Measurements from ENCODE around the gene RAPH1. TPM values are rescaled to one million over a fixed set of nuclear protein-coding genes. Genes with fewer than 3 reads are reported as not detected.
"Not testable (repeated sequence)": the region's sequence is repeated elsewhere in the genome, so short reads cannot be mapped to it uniquely, and the experiment has no call there.

Gene RAPH1
- total and polyA plus RNA-seq, 2 donors: 2.4 to 4.4 TPM

DNA sequence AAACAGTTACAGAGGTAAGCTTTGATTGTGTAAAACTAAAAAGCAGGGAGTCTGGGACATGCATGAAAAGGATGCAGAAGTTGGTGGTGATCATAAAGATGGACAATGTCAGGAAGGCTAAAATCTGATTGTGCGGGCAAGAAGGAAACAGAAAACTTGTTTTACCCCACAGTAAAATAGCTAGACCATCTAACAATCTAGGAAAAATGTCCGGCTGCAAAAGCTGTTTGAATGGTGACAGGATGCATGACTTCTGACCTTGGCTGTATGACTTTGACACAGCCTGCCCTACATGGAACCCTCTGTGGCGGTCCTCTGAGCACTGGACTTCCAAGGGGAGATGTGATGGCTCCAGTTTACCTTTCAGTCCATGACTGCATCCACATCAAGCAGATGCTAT, 93.6 kb downstream of the RAPH1 start:
- Histone ChIP-seq H3K27ac (ENCODE audit: low read depth in 1 of 2, low read length in 1 of 2) (no peak overlapping the region), H3K27me3 (ENCODE audit: control insufficient read depth in 2 of 2, insufficient read depth in 1 of 2, low read length in 1 of 2) (no peaks in the 10 kb centered on the region), H3K9me3 (ENCODE audit: control insufficient read depth in 2 of 2, insufficient read depth in 1 of 2, low read length in 1 of 2) (no peaks in the 10 kb centered on the region), H3K4me3 (ENCODE audit: low read length in 2 of 2) (no peak overlapping the region), H3K4me1 (ENCODE audit: control insufficient read depth in 2 of 2, insufficient read depth in 2 of 2, low read length in 2 of 2) (no peaks in the 10 kb centered on the region), H3K36me3 (ENCODE audit: control insufficient read depth in 2 of 2, insufficient read depth in 2 of 2, low read length in 1 of 2) (peaks cover 9 to 11% of the 10 kb centered on the region in 2 donors)
- DNase-seq (ENCODE audit: low read depth in 6 of 9, low spot score in 9 of 9): no peak
- WGBS: 98% methylated on average over 3 of the region's 3 CpGs

DNA sequence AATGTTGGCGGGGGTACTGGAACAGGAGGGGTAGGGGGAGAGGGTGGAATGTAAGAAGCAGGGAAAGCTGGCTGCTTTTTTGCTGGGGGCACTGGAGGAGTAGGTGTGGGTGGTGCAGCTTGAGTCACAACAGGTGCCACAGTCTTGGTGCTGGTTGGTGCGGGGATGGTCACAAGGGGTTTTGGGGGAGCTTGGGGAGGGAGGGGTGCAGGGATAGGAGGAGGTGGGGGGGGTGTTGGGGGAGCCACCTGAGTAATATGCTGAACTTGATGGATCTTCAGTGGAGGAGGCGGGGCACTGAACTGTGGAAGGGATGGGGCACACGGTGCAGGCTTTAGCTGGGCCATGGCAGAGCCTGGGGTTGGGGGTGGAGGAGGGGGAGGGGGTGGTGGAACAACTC, 94.4 kb downstream of the RAPH1 start:
- WGBS: 96% methylated on average over 4 of the region's 4 CpGs
- no peak overlapping the region for H3K27ac ChIP-seq (ENCODE audit: low read depth in 1 of 2, low read length in 1 of 2)
- H3K4me3 ChIP-seq (ENCODE audit: low read length in 2 of 2): no peak overlapping the region
- H3K27me3 ChIP-seq (ENCODE audit: control insufficient read depth in 2 of 2, insufficient read depth in 1 of 2, low read length in 1 of 2): no peaks in the 10 kb centered on the region
- peaks cover 9 to 11% of the 10 kb centered on the region in 2 donors for H3K36me3 ChIP-seq (ENCODE audit: control insufficient read depth in 2 of 2, insufficient read depth in 2 of 2, low read length in 1 of 2)
- no peaks in the 10 kb centered on the region for H3K4me1 ChIP-seq (ENCODE audit: control insufficient read depth in 2 of 2, insufficient read depth in 2 of 2, low read length in 2 of 2)
- DNase-seq (ENCODE audit: low read depth in 6 of 9, low spot score in 9 of 9): no peak
- no peaks in the 10 kb centered on the region for H3K9me3 ChIP-seq (ENCODE audit: control insufficient read depth in 2 of 2, insufficient read depth in 1 of 2, low read length in 1 of 2)

DNA sequence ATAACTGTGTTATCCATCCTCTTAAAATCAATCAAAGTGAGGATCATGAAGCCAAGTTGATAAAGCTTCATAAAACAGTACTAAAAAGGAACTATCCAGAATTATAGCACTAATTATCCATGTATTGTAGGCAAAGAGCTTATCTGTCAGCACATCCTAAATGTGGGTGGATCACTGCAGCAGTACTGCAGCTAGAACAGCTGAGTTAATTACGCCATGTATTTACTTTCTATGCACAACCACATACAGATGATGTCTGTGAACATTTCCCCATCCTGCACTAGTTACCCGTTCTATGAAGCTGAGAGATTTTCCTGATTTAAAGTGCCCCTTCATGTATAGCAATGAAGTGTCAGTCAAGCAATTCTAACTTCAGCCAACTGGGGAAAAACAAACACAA, 96.6 kb downstream of the RAPH1 start:
- no peaks in the 10 kb centered on the region for H3K9me3 ChIP-seq (ENCODE audit: control insufficient read depth in 2 of 2, insufficient read depth in 1 of 2, low read length in 1 of 2)
- peaks cover 9 to 11% of the 10 kb centered on the region in 2 donors for H3K36me3 ChIP-seq (ENCODE audit: control insufficient read depth in 2 of 2, insufficient read depth in 2 of 2, low read length in 1 of 2)
- DNase-seq (ENCODE audit: low read depth in 6 of 9, low spot score in 9 of 9): no peak
- H3K4me1 ChIP-seq (ENCODE audit: control insufficient read depth in 2 of 2, insufficient read depth in 2 of 2, low read length in 2 of 2): peaks cover 0 to 1% of the 10 kb centered on the region in 2 donors
- H3K4me3 ChIP-seq (ENCODE audit: low read length in 2 of 2): no peak overlapping the region
- 96% methylated on average over 2 of the region's 2 CpGs for WGBS
- H3K27ac ChIP-seq (ENCODE audit: low read depth in 1 of 2, low read length in 1 of 2): no peak overlapping the region
- H3K27me3 ChIP-seq (ENCODE audit: control insufficient read depth in 2 of 2, insufficient read depth in 1 of 2, low read length in 1 of 2): no peaks in the 10 kb centered on the region

DNA sequence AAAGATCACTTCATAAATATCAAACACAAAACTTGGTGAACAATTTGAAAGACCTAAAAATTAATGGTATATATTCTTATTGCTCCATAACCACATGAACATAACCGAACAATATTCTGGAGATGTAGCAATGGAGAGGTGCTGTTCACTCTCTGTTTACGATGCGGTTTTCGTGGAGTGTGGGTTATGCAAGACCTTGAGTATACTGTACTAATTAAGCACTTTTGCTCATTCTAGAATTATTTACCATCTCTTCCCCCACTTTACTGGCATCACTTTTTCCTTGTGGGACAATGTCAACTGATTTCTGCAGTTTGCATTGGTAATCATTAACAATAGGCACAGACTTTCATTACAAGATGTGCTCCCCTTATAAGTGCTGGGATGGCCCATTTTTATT, 97.6 kb downstream of the RAPH1 start:
- 99% methylated on average over 4 of the region's 4 CpGs for WGBS
- peaks cover 9 to 11% of the 10 kb centered on the region in 2 donors for H3K36me3 ChIP-seq (ENCODE audit: control insufficient read depth in 2 of 2, insufficient read depth in 2 of 2, low read length in 1 of 2)
- DNase-seq (ENCODE audit: low read depth in 6 of 9, low spot score in 9 of 9): no peak

DNA sequence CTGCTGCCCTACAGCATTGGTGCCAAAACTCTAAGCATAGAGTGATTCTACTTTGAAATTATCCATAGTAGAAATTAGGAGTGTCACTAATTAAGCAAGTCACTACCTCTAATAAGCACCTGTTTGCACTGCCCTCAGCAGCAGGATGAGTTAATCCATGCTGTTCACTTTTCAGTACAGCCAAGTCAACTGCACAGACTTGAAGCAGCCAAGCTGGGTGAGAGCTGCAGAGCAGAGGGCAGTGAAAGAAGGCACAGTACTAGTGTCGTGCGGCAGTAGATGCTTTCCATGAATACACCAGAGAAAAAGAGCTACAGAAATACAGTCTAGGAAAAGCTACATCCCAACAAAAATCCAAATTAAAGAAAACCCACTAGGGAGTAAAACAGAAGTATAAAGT, 98.6 kb downstream of the RAPH1 start:
- Histone ChIP-seq H3K4me1 (ENCODE audit: control insufficient read depth in 2 of 2, insufficient read depth in 2 of 2, low read length in 2 of 2) (peaks cover 4% of the 10 kb centered on the region in 2 donors), H3K27ac (ENCODE audit: low read depth in 1 of 2, low read length in 1 of 2) (no peak overlapping the region), H3K27me3 (ENCODE audit: control insufficient read depth in 2 of 2, insufficient read depth in 1 of 2, low read length in 1 of 2) (no peaks in the 10 kb centered on the region), H3K4me3 (ENCODE audit: low read length in 2 of 2) (no peak overlapping the region), H3K36me3 (ENCODE audit: control insufficient read depth in 2 of 2, insufficient read depth in 2 of 2, low read length in 1 of 2) (peaks cover 5 to 11% of the 10 kb centered on the region in 2 donors), H3K9me3 (ENCODE audit: control insufficient read depth in 2 of 2, insufficient read depth in 1 of 2, low read length in 1 of 2) (no peaks in the 10 kb centered on the region)
- 94% methylated on average over 2 of the region's 2 CpGs for WGBS
- DNase-seq (ENCODE audit: low read depth in 6 of 9, low spot score in 9 of 9): no peak

More for the DNA sequence above, 97.6 kb downstream of the RAPH1 start:
- H3K27me3 ChIP-seq (ENCODE audit: control insufficient read depth in 2 of 2, insufficient read depth in 1 of 2, low read length in 1 of 2): no peaks in the 10 kb centered on the region
- H3K27ac ChIP-seq (ENCODE audit: low read depth in 1 of 2, low read length in 1 of 2): no peak overlapping the region
- H3K9me3 ChIP-seq (ENCODE audit: control insufficient read depth in 2 of 2, insufficient read depth in 1 of 2, low read length in 1 of 2): no peaks in the 10 kb centered on the region
- H3K4me1 ChIP-seq (ENCODE audit: control insufficient read depth in 2 of 2, insufficient read depth in 2 of 2, low read length in 2 of 2): peaks cover 4% of the 10 kb centered on the region in 2 donors
- no peak overlapping the region for H3K4me3 ChIP-seq (ENCODE audit: low read length in 2 of 2)

DNA sequence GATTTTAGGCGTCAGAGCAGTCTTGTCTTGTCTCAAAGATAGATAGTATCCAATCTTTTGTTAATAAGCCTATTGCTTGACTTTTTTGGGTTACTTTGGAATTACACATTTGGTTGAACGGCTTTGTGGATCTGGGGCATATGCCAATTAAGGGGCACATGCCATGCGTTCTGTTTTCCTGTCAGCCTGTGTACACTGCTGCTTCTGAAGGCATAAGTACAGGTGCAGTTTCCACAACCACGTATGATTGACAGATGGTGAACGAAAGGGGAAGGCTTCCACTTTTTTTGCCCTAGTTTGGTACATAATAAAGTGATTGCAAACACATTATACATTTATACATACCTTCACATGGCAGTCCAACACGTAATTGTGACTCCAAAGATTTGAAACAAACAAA, 102.3 kb downstream of the RAPH1 start:
- peak; percentile 54 to 88 (median 74) for DNase-seq (ENCODE audit: low read depth in 6 of 9, low spot score in 9 of 9)
- Histone ChIP-seq H3K9me3 (ENCODE audit: control insufficient read depth in 2 of 2, insufficient read depth in 1 of 2, low read length in 1 of 2) (no peaks in the 10 kb centered on the region), H3K27ac (ENCODE audit: low read depth in 1 of 2, low read length in 1 of 2) (peak overlapping the region; percentile 53 to 82), H3K4me3 (ENCODE audit: low read length in 2 of 2) (no peak overlapping the region), H3K4me1 (ENCODE audit: control insufficient read depth in 2 of 2, insufficient read depth in 2 of 2, low read length in 2 of 2) (peaks cover 4 to 7% of the 10 kb centered on the region in 2 donors), H3K36me3 (ENCODE audit: control insufficient read depth in 2 of 2, insufficient read depth in 2 of 2, low read length in 1 of 2) (peaks cover 3 to 16% of the 10 kb centered on the region in 2 donors), H3K27me3 (ENCODE audit: control insufficient read depth in 2 of 2, insufficient read depth in 1 of 2, low read length in 1 of 2) (no peaks in the 10 kb centered on the region)
- WGBS: 33% methylated on average over 6 of the region's 6 CpGs

DNA sequence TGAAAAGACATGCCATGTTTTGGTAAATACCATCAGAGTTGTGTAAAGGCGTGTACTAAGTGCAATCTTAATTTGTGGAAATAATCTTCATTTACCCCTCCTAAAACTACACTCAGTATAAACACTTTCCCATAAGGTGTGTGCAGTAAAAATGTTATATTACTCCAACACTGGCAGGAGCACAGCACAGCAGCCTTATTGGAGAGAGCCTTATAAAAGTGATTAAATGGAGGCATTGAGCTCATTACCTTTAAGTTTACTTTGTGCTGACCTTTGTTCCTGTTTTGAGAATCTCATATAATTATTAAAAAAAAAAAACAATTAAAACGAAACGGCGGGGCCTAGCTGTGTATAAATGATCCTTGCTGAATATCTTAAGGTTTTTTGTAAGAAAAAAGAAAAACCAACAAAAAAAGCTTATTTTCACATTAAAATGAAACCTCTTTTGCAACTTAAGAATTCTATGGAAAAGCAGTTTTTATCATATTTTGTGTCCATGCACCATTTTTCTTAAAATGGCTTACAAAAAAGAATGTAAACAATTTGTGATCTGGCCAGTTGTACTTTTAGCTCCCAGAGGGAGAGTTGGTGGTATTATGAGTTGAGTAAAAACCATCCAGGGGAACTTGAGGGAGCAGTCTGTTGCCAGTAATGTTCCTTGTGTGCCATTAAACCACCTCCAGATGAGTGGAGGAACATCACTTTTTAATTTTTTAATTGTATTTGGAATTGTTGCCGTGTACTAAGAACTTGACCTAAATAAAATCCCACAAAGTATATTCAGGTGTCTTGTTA, 103.5 kb downstream of the RAPH1 start:
- H3K36me3 ChIP-seq (ENCODE audit: control insufficient read depth in 2 of 2, insufficient read depth in 2 of 2, low read length in 1 of 2): peaks cover 6 to 22% of the 10 kb centered on the region in 2 donors
- WGBS: 90% methylated on average over 5 of the region's 5 CpGs
- H3K4me3 ChIP-seq (ENCODE audit: low read length in 2 of 2): no peak overlapping the region

DNA sequence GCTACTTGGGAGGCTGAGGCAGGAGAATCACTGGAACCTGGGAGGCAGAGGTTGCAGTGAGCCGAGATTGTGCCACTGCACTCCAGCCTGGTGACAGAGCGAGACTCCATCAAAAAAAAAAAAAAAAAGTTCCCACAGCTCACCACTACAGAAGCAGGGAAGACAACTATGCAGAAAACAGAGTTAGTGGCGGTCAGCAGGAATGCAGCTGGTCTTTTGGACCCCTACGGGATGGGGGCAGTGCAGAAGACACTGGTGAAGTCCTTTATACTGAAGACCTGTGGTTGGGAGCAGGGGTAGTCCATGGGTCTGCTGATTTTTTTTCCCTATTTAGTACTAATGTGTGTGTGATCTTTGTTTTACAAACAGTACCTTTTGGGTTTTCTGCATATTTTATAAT, 105.5 kb downstream of the RAPH1 start:
- peaks cover 6 to 24% of the 10 kb centered on the region in 2 donors for H3K36me3 ChIP-seq (ENCODE audit: control insufficient read depth in 2 of 2, insufficient read depth in 2 of 2, low read length in 1 of 2)
- not testable (repeated sequence) for H3K4me1 ChIP-seq (ENCODE audit: control insufficient read depth in 2 of 2, insufficient read depth in 2 of 2, low read length in 2 of 2); DNase-seq (ENCODE audit: low read depth in 6 of 9, low spot score in 9 of 9); H3K4me3 ChIP-seq (ENCODE audit: low read length in 2 of 2); H3K9me3 ChIP-seq (ENCODE audit: control insufficient read depth in 2 of 2, insufficient read depth in 1 of 2, low read length in 1 of 2); H3K27me3 ChIP-seq (ENCODE audit: control insufficient read depth in 2 of 2, insufficient read depth in 1 of 2, low read length in 1 of 2); H3K27ac ChIP-seq (ENCODE audit: low read depth in 1 of 2, low read length in 1 of 2)
- over 99% methylated on average over 4 of the region's 4 CpGs for WGBS

More for the DNA sequence above, 103.5 kb downstream of the RAPH1 start:
- Histone ChIP-seq H3K27ac (ENCODE audit: low read depth in 1 of 2, low read length in 1 of 2) (peak overlapping the region in 1 of 2 donors; percentile 82), H3K4me1 (ENCODE audit: control insufficient read depth in 2 of 2, insufficient read depth in 2 of 2, low read length in 2 of 2) (peaks cover 4 to 7% of the 10 kb centered on the region in 2 donors), H3K9me3 (ENCODE audit: control insufficient read depth in 2 of 2, insufficient read depth in 1 of 2, low read length in 1 of 2) (no peaks in the 10 kb centered on the region), H3K27me3 (ENCODE audit: control insufficient read depth in 2 of 2, insufficient read depth in 1 of 2, low read length in 1 of 2) (no peaks in the 10 kb centered on the region)
- DNase-seq (ENCODE audit: low read depth in 6 of 9, low spot score in 9 of 9): peak in 1 of 9 donors; percentile 19

DNA sequence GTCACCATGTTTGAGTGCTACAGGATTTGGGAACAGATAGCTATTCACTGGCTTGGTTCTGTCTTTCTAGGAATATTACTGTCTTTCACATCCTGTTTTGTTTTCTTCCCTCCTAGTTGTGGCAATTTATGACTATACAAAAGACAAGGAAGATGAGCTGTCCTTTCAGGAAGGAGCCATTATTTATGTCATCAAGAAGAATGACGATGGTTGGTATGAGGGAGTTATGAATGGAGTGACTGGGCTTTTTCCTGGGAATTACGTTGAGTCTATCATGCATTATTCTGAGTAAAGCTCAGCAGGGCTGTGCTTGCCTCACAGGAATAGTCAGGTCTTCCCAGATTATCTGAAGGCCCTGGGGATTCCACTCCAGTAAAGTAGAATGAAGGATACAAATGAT, 108.0 kb downstream of the RAPH1 start:
- no peak for DNase-seq (ENCODE audit: low read depth in 6 of 9, low spot score in 9 of 9)
- no peak overlapping the region for H3K4me3 ChIP-seq (ENCODE audit: low read length in 2 of 2)
- no peaks in the 10 kb centered on the region for H3K27me3 ChIP-seq (ENCODE audit: control insufficient read depth in 2 of 2, insufficient read depth in 1 of 2, low read length in 1 of 2)
- H3K9me3 ChIP-seq (ENCODE audit: control insufficient read depth in 2 of 2, insufficient read depth in 1 of 2, low read length in 1 of 2): no peaks in the 10 kb centered on the region
- 99% methylated on average over 2 of the region's 2 CpGs for WGBS
- H3K36me3 ChIP-seq (ENCODE audit: control insufficient read depth in 2 of 2, insufficient read depth in 2 of 2, low read length in 1 of 2): peaks cover 7 to 28% of the 10 kb centered on the region in 2 donors
- H3K27ac ChIP-seq (ENCODE audit: low read depth in 1 of 2, low read length in 1 of 2): no peak overlapping the region
- peaks cover 0 to 2% of the 10 kb centered on the region in 2 donors for H3K4me1 ChIP-seq (ENCODE audit: control insufficient read depth in 2 of 2, insufficient read depth in 2 of 2, low read length in 2 of 2)
